NCI-H2081 treated with DMSO at 0.1 percent for 48 hours (cell line): ENCODE results near the gene DPF3.

Source experiments
- DNase-seq: peaks from one replicate; lab custom pipeline; 2025; lab: John Stamatoyannopoulos, UW

Gene DPF3

GRCh38 chr14:72645706-72646105 lies 248.2 kb downstream of the DPF3 start:
- no peak for DNase-seq

GRCh38 chr14:72644758-72645489 lies 249.0 kb downstream of the DPF3 start:
- no peak for DNase-seq

- no peak for DNase-seq
Measured at GRCh38 chr14:72644038-72644437, 249.9 kb downstream of the DPF3 start.

- no peak for DNase-seq
Measured at GRCh38 chr14:72643317-72643801, 250.5 kb downstream of the DPF3 start.

- no peak for DNase-seq
Measured at GRCh38 chr14:72640911-72641485, 252.9 kb downstream of the DPF3 start.

GRCh38 chr14:72638021-72638420 lies 255.9 kb downstream of the DPF3 start:
- no peak for DNase-seq

- no peak for DNase-seq
Measured at GRCh38 chr14:72636871-72637270, 257.0 kb downstream of the DPF3 start.

GRCh38 chr14:72636094-72636493 lies 257.8 kb downstream of the DPF3 start:
- DNase-seq: no peak

- DNase-seq: no peak
Measured at GRCh38 chr14:72634691-72635616, 258.9 kb downstream of the DPF3 start.

- DNase-seq: no peak
Measured at GRCh38 chr14:72633551-72633950, 260.4 kb downstream of the DPF3 start.

GRCh38 chr14:72632727-72633126 lies 261.2 kb downstream of the DPF3 start:
- no peak for DNase-seq

- DNase-seq: no peak
Measured at GRCh38 chr14:72631401-72631800, 262.5 kb downstream of the DPF3 start.

- no peak for DNase-seq
Measured at GRCh38 chr14:72630374-72630773, 263.5 kb downstream of the DPF3 start.

- no peak for DNase-seq
Measured at GRCh38 chr14:72629534-72629933, 264.4 kb downstream of the DPF3 start.

- DNase-seq: no peak
Measured at GRCh38 chr14:72625689-72626088, 268.2 kb downstream of the DPF3 start.

- no peak for DNase-seq
Measured at GRCh38 chr14:72621387-72622065, 272.4 kb downstream of the DPF3 start.

GRCh38 chr14:72619881-72620280 lies 274.0 kb downstream of the DPF3 start:
- no peak for DNase-seq

- no peak for DNase-seq
Measured at GRCh38 chr14:72619111-72619571, 274.8 kb downstream of the DPF3 start.

GRCh38 chr14:72618424-72618823 lies 275.5 kb downstream of the DPF3 start:
- no peak for DNase-seq

GRCh38 chr14:72617391-72618031 lies 276.4 kb downstream of the DPF3 start:
- no peak for DNase-seq

GRCh38 chr14:72616811-72617210 lies 277.1 kb downstream of the DPF3 start:
- DNase-seq: no peak
